Measurements from ENCODE around the gene LCN12. TPM values are rescaled to one million over a fixed set of nuclear protein-coding genes. Genes with fewer than 3 reads are reported as not detected.
A peak's percentile ranks its signal among the peaks of the same experiment; 100 is the strongest.

LCN12 gene
- total RNA-seq, 2 experiments from 2014 or later: 0.68 to 1.2 TPM

- no peak for ATAC-seq
- CTCF ChIA-PET: interaction anchor here (0.7 to 1.6 kb wide), 3 partner anchors 8 to 82 kb away, joined by 3 to 5 read pairs (median 4); partner anchors contain the start of genes C8G and FBXW5
- peaks cover 6% of the 10 kb centered on the region for H3K9me3 Mint-ChIP-seq (ENCODE audit: low read depth)
- no peak for DNase-seq
- no peak overlapping the region for H3K4me3 Mint-ChIP-seq
- H3K27me3 Mint-ChIP-seq: no peaks in the 10 kb centered on the region
- no peak overlapping the region for H3K27ac Mint-ChIP-seq
- H3K4me1 Mint-ChIP-seq: peaks cover 4% of the 10 kb centered on the region
- peaks cover 2% of the 10 kb centered on the region for H3K36me3 Mint-ChIP-seq
These were observed 1.1 kb downstream of the LCN12 start for GRCh38 chr9:136952876-136953770.

DNA sequence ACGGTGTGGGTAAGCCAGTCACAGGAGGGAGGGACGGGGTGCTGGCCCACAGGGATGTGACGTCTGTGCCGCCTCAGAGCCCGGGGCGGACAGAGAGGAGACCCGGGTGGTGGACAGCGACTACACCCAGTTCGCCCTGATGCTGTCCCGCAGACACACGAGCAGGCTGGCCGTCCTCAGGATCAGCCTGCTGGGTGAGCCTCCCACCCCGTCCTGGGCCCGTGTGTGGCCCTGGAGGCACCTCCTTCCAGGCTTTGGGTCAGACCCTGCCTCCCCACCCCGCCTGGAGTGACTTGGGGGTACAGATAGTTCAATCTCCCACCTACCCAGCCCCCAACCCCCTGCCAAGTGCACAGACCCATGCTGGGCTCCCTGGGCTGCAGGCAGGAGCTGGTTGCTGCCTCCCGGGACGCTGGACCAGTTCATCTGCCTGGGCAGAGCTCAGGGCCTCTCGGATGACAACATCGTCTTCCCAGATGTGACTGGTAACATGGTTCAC lies 1.7 kb downstream of the LCN12 start:
- Mint-ChIP-seq H3K27ac (no peak overlapping the region), H3K27me3 (no peaks in the 10 kb centered on the region)
- ATAC-seq: no peak

DNA sequence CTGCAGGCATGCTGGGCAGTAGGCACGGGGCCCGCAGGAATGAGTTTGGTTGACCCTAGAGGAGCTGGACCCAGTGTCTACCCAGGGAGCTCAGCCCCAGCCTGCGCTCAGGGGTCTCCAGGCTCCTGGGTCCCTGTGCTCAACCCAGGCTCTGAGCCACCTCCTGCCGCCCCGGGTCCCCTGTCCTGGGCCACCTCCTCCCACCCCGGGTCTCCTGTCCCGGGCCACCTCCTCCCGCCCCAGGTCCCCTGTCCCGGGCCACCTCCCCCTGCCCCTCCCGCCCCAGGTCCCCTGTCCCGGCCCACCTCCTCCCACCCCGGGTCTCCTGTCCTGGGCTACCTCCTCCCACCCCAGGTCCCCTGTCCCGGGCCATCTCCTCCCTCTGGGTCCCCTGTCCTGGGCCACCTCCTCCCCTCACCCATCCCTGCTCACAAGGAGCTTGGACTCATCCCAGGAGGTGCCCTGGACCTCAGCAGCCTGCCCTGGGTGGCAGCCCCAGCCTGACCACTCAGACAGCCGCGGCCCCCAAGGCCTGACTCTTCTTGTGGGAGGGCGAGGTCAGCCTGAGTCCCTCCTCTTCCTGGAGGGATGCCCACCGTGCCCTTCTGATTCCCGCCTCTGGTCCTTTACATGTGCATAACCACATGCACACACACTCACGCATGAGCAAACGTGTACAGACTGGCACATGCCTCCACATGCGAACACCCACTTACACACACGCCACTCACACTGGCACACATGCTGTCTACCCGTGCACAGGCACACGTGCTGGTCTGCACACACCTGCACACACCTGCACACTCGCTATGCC lies 2.4 kb downstream of the LCN12 start:
- DNase-seq (no peak), ATAC-seq (no peak)
- H3K36me3 Mint-ChIP-seq: peaks cover 2% of the 10 kb centered on the region
- CTCF ChIA-PET: interaction anchor here (0.6 to 1.6 kb wide), 4 partner anchors 9 to 168 kb away, joined by 3 to 5 read pairs (median 4); partner anchors contain the start of genes C8G and FBXW5
- H3K27ac Mint-ChIP-seq: no peak overlapping the region
- no peak overlapping the region for H3K4me3 Mint-ChIP-seq
- H3K27me3 Mint-ChIP-seq: no peaks in the 10 kb centered on the region
- H3K4me1 Mint-ChIP-seq: peaks cover 2% of the 10 kb centered on the region
- peaks cover 6% of the 10 kb centered on the region for H3K9me3 Mint-ChIP-seq (ENCODE audit: low read depth)

More for the DNA sequence above, 1.7 kb downstream of the LCN12 start:
- no peak for DNase-seq
- H3K36me3 Mint-ChIP-seq: peaks cover 2% of the 10 kb centered on the region
- no peak overlapping the region for H3K4me3 Mint-ChIP-seq
- CTCF ChIA-PET: interaction anchor here (1.1 to 1.6 kb wide), 2 partner anchors 9 to 81 kb away, joined by 4 to 5 read pairs; partner anchors contain the start of genes C8G and FBXW5
- H3K9me3 Mint-ChIP-seq (ENCODE audit: low read depth): peaks cover 6% of the 10 kb centered on the region
- peaks cover 2% of the 10 kb centered on the region for H3K4me1 Mint-ChIP-seq

DNA sequence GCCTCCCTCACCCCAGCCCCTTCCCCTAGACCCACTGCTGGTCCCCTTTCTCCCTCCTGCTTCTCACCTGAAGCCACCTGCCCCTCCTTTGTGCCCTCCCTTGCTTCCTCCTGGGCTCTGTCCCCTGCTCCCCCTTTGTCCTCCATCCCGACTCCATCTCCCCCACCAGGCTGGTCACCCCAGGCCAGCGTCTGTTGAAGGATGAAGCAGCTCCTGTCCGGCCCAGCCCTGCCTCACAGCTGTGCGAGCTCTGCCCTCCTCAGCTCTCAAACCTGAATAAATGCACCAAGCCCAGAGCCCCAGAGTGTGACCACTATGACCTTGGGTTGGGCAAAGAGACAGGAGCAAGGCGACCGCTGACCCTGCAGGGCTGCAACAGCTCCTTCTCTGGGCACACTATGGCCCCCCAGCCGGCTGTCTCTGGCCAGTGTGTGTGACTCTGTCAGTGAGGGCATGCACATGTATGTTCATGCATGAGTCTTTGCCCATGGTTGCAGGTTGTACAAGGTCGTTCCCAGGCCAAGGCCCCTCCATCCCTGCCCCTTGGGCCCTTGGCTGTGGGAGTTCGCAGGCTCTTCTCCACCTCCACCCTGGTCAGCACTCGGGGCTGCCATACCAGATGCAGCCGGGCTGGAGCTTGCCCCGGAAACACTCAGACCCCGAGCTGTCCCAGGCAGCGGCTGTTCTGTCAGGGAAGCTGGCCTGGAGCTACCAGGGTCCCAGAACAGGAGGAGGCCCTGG lies 3.3 kb downstream of the LCN12 start:
- Mint-ChIP-seq H3K4me3 (no peak overlapping the region), H3K27ac (no peak overlapping the region), H3K27me3 (no peaks in the 10 kb centered on the region), H3K4me1 (peaks cover 5% of the 10 kb centered on the region), H3K9me3 (ENCODE audit: low read depth) (peaks cover 6% of the 10 kb centered on the region), H3K36me3 (peaks cover 2% of the 10 kb centered on the region)
- ATAC-seq: no peak
- DNase-seq: no peak
- CTCF ChIA-PET: interaction anchor here (0.6 to 1.1 kb wide), 2 partner anchors 9 to 167 kb away, joined by 3 to 4 read pairs; no protein-coding TSS in a partner anchor

GRCh38 chr9:136955943-136956335 lies 3.9 kb downstream of the LCN12 start:
- Mint-ChIP-seq H3K27ac (no peak overlapping the region), H3K4me1 (peaks cover 10% of the 10 kb centered on the region), H3K36me3 (peaks cover 2% of the 10 kb centered on the region), H3K9me3 (ENCODE audit: low read depth) (peaks cover 6% of the 10 kb centered on the region), H3K4me3 (no peak overlapping the region), H3K27me3 (no peaks in the 10 kb centered on the region)
- no peak for DNase-seq
- CTCF ChIA-PET: interaction anchor here (1.1 kb wide), 1 partner anchor 10 kb away, joined by 3 read pairs; no protein-coding TSS in a partner anchor
- ATAC-seq: no peak

DNA sequence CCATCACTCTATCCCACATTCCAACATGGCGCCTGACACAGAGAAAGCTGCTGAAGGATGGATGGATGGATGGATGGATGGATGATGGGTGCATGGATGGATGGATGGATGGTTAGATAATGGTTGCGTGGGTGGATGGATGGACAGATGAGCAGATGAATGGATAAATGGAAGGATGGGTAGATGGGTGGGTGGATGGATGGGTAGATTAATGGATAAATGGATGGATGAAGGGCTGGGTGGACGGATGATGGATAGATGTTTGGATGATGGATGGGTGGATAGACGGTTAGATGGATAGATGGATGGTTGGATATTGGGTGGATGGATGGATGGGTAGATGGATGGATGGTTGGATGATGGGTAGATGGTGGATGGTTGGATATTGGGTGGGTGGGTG lies 4.5 kb downstream of the LCN12 start:
- Mint-ChIP-seq H3K4me1 (peaks cover 11% of the 10 kb centered on the region), H3K36me3 (peaks cover 2% of the 10 kb centered on the region), H3K27ac (no peak overlapping the region), H3K27me3 (no peaks in the 10 kb centered on the region), H3K4me3 (no peak overlapping the region), H3K9me3 (ENCODE audit: low read depth) (peaks cover 6% of the 10 kb centered on the region)
- no peak for DNase-seq
- ATAC-seq: no peak
- CTCF ChIA-PET: interaction anchor here (0.6 kb wide), 1 partner anchor 179 kb away, joined by 3 read pairs; no protein-coding TSS in a partner anchor

DNA sequence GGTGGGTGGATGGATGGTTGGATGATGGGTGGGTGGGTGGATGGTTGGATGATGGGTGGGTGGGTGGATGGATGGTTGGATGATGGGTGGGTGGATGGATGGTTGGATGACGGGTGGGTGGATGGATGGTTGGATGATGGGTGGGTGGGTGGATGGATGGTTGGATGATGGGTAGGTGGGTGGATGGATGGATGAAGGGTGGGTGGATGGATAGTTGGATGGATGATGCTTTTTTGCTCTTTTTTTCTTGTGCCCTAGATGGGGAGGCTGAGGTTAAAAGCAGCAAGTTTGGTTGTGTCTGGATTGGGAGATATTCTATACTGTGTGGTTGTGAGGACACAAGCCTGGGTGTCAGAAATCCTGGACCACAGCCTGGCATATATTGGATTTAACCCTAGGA lies 5.4 kb downstream of the LCN12 start:
- no peak overlapping the region for H3K4me3 Mint-ChIP-seq
- DNase-seq (no peak), ATAC-seq (no peak)
- peaks cover 2% of the 10 kb centered on the region for H3K36me3 Mint-ChIP-seq
- no peak overlapping the region for H3K27ac Mint-ChIP-seq
- H3K9me3 Mint-ChIP-seq (ENCODE audit: low read depth): peaks cover 6% of the 10 kb centered on the region
- CTCF ChIA-PET: no interaction called here
- no peaks in the 10 kb centered on the region for H3K27me3 Mint-ChIP-seq
- peaks cover 15% of the 10 kb centered on the region for H3K4me1 Mint-ChIP-seq

DNA sequence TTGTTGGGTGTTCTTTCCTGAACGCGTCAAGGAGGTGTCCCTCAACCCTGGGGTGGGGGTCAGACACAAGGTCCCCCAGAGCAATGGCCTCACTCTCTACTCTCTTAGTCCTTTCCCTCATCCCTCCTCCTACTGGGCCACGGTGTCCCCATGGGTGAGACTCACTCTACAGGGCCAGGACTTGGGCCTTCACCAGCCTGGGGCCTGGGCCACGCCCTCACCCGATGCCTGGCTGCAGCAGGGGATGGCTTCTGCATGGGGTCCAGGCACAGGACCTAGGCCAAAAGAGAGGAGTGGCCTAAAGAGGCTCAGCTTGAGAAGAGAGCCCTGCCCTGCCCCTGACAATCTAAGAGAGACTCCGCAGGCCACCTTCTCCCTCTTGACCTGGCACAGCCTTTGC lies 5.8 kb downstream of the LCN12 start:
- Mint-ChIP-seq H3K27me3 (no peaks in the 10 kb centered on the region), H3K36me3 (peaks cover 2% of the 10 kb centered on the region), H3K9me3 (ENCODE audit: low read depth) (peaks cover 6% of the 10 kb centered on the region), H3K27ac (no peak overlapping the region), H3K4me3 (no peak overlapping the region), H3K4me1 (peaks cover 19% of the 10 kb centered on the region)
- DNase-seq (no peak), ATAC-seq (no peak)
- CTCF ChIA-PET: interaction anchor here (1.1 to 3.1 kb wide), 2 partner anchors 10 to 18 kb away, joined by 5 to 16 read pairs; no protein-coding TSS in a partner anchor

DNA sequence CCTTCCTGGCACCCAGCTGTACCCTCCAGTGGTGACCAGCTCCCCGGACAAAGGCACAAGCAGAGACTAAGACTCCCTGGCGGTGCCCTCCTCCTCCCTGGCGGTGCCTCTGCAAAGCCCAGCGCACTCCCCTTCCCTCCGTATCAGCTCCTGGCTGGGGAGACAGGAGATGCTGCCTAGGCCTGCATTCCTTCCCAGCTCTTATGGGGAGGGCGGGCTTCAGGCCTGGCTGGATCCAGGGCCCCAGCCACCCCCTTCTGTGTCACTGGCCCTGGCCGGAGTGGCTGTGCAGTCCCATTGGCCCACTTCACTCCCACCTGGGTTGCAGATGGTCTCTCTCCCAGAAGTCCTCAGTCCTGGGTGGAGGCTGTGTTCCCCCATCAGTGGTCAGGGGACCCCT lies 6.4 kb downstream of the LCN12 start:
- no peaks in the 10 kb centered on the region for H3K27me3 Mint-ChIP-seq
- CTCF ChIA-PET: interaction anchor here (1.1 to 3.1 kb wide), 2 partner anchors 10 to 18 kb away, joined by 5 to 16 read pairs; no protein-coding TSS in a partner anchor
- H3K27ac Mint-ChIP-seq: no peak overlapping the region
- DNase-seq (no peak), ATAC-seq (no peak)
- H3K4me3 Mint-ChIP-seq: no peak overlapping the region
- peaks cover 6% of the 10 kb centered on the region for H3K9me3 Mint-ChIP-seq (ENCODE audit: low read depth)
- H3K36me3 Mint-ChIP-seq: peaks cover 2% of the 10 kb centered on the region
- H3K4me1 Mint-ChIP-seq: peaks cover 23% of the 10 kb centered on the region

DNA sequence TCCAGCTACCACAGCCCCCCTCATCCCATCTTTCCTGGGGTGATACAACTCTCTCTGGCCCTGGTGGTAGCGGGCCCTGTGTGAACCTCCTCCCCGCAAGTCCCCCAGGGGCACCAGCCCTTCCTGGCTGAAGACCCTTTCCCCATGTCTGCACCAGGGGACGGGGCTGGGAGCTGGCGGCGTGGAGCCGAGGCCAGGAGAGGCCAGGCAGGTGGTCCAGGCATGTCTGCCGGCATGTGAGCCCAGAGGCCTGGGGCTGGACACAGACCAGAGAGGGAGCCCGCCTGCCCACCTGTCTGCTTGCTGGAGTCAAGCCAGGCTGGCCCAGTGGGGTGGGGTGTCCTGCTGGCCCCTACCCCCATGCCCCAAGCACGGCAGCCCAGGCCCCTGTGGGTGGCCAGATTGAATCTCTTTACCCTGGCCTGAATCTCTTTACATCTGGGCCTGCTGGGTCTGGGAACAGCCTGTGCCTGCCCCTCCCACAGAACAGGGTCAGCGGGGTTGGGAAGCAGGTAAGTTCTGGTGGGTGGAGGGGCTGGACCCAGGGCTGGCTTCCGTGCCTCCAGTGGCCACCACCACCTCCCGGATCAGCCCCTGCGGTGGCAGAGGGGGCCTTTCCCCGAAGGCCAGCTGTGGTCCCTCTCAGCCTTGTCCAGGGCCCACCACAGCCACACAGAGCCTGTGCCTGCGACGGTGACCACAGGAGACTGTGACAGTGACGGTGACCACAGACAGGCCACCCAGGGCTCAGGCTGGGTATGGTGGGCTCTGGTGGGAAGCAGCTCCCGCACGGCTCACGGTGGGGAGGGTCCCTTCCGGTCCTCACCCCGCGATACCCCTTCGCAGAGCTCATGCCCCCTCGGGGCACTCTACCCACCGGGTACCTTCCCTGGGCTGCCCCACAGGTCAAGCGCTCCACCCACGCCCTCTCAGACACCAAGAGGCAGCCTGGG lies 7.1 kb downstream of the LCN12 start:
- H3K27me3 Mint-ChIP-seq: no peaks in the 10 kb centered on the region

DNA sequence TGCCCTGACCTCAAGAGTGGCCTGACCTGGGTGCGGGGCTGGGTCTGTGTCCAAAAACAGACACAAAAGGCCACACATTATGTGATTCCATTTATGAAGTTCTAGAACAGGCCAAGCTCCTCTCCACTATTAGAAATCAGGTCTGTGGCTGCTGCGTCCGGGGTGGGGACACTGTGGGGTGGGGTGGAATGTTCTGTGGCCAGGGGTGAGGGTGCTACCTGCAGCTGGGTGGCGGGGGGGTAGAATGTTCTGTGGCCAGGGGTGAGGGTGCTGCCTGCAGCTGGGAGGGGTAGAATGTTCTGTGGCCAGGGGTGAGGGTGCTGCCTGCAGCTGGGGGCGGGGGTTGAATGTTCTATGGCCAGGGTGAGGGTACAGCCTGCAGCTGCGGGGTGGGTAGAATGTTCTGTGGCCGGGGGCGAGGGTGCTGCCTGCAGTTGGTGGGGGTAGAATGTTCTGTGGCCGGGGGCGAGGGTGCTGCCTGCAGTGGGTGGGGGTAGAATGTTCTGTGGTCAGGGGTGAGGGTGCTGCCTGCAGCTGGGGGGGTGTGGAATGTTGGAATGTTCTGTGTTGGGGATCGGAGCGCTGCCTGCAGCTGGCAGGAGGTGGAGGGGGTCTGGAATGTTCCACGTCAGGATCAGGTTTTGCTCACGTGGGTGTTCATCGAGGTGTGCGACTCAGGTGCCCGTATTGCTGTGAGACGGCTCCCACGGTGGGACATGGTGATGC lies 8.3 kb downstream of the LCN12 start:
- peaks cover 2% of the 10 kb centered on the region for H3K36me3 Mint-ChIP-seq
- peak overlapping the region; percentile 84 for H3K27ac Mint-ChIP-seq
- DNase-seq: peak; percentile 70
- H3K27me3 Mint-ChIP-seq: no peaks in the 10 kb centered on the region
- H3K4me3 Mint-ChIP-seq: no peak overlapping the region
- peaks cover 35% of the 10 kb centered on the region for H3K4me1 Mint-ChIP-seq
- CTCF ChIA-PET: interaction anchor here (0.8 to 3.1 kb wide), 6 partner anchors 12 to 75 kb away, joined by 3 to 16 read pairs (median 8); partner anchors contain the start of gene PAXX
- no peak for ATAC-seq
- H3K9me3 Mint-ChIP-seq (ENCODE audit: low read depth): peaks cover 6% of the 10 kb centered on the region

More for the DNA sequence above, 7.1 kb downstream of the LCN12 start:
- CTCF ChIA-PET: interaction anchor here (0.8 to 3.1 kb wide), 6 partner anchors 11 to 76 kb away, joined by 3 to 16 read pairs (median 5); partner anchors contain the start of gene PAXX
- no peak for DNase-seq
- ATAC-seq: no peak
- Mint-ChIP-seq H3K27ac (no peak overlapping the region), H3K36me3 (peaks cover 2% of the 10 kb centered on the region), H3K4me3 (no peak overlapping the region), H3K9me3 (ENCODE audit: low read depth) (peaks cover 6% of the 10 kb centered on the region), H3K4me1 (peaks cover 23% of the 10 kb centered on the region)

Data from activated CD8-positive, alpha-beta memory T cell treated with anti-CD3 and anti-CD28 coated beads, Interleukin-2, amount 10 ng/mL, durations not matched to agents 7 days and 5 days (primary cell).